Osteocyte (in vitro differentiated cells): ENCODE results near the gene EBPL. TPM values are rescaled to one million over a fixed set of nuclear protein-coding genes. Genes with fewer than 3 reads are reported as not detected.

Experiments used
- DNase-seq: peaks from one replicate; pipeline ENCODE4 v3.0.0; 2021; ENCODE audit warnings: mixed read lengths; ENCODE audit not compliant: unreplicated experiment; ENCODE audit errors: extremely low spot score
- H3K27ac Mint-ChIP-seq: one replicate; pipeline ENCODE4 v1.8.0; 2021; ENCODE audit warnings: mild to moderate bottlenecking, mixed read lengths; ENCODE audit not compliant: unreplicated experiment
- H3K27me3 Mint-ChIP-seq: one replicate; pipeline ENCODE4 v1.8.0; 2021; ENCODE audit warnings: mixed read lengths; ENCODE audit not compliant: unreplicated experiment
- H3K36me3 Mint-ChIP-seq: one replicate; pipeline ENCODE4 v1.8.0; 2021; ENCODE audit warnings: mixed read lengths; ENCODE audit not compliant: unreplicated experiment
- H3K4me1 Mint-ChIP-seq: one replicate; pipeline ENCODE4 v1.8.0; 2021; ENCODE audit warnings: mixed read lengths; ENCODE audit not compliant: unreplicated experiment
- H3K4me3 Mint-ChIP-seq: one replicate; pipeline ENCODE4 v1.8.0; 2021; ENCODE audit warnings: mild to moderate bottlenecking, moderate library complexity, mixed read lengths; ENCODE audit not compliant: unreplicated experiment
- H3K9me3 Mint-ChIP-seq: one replicate; pipeline ENCODE4 v1.8.0; 2021; ENCODE audit warnings: mixed read lengths; ENCODE audit not compliant: unreplicated experiment
- total RNA-seq: library from RNA; stranded (reverse); gene quantifications from 2 replicates; pipeline ENCODE4 v1.2.1, GENCODE V29; 2021
- TF ChIP-seq, protein P1 (sequence below): fragments of 200-600 bp; sonication (generic); IDR thresholded peaks from 2 replicates; pipeline ENCODE4 v1.5.0; 2021; ENCODE audit warnings: antibody characterized with exemption, mild to moderate bottlenecking, moderate library complexity

The EBPL gene
- total RNA-seq, 1 donor from 2014 or later: 33.7 TPM

DNA sequence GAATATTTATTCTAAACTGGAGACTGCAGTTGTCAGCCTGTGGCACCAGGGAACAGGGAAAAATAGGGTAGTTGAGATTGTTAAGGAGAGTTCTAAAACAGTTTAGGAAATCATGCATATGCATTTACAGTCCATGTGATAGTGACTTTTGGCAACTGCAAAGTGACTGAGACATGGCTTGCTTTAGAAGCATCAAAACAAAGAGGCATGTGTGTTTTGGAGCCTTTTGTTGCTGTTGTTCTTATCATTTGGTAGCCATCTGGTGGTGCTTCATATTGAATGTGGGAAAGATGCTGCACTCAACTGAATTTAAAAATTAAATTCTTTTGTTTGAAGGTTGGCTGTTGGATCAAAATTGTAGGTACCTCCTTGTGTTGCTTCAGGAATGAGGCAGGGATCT, 10.2 kb upstream of the EBPL start:
- no peaks in the 10 kb centered on the region for H3K27me3 Mint-ChIP-seq
- DNase-seq: no peak
- no peaks in the 10 kb centered on the region for H3K4me1 Mint-ChIP-seq
- TF ChIP-seq, protein P1, sequence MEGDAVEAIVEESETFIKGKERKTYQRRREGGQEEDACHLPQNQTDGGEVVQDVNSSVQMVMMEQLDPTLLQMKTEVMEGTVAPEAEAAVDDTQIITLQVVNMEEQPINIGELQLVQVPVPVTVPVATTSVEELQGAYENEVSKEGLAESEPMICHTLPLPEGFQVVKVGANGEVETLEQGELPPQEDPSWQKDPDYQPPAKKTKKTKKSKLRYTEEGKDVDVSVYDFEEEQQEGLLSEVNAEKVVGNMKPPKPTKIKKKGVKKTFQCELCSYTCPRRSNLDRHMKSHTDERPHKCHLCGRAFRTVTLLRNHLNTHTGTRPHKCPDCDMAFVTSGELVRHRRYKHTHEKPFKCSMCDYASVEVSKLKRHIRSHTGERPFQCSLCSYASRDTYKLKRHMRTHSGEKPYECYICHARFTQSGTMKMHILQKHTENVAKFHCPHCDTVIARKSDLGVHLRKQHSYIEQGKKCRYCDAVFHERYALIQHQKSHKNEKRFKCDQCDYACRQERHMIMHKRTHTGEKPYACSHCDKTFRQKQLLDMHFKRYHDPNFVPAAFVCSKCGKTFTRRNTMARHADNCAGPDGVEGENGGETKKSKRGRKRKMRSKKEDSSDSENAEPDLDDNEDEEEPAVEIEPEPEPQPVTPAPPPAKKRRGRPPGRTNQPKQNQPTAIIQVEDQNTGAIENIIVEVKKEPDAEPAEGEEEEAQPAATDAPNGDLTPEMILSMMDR: no peak
- no peak overlapping the region for H3K27ac Mint-ChIP-seq
- no peak overlapping the region for H3K4me3 Mint-ChIP-seq
- no peaks in the 10 kb centered on the region for H3K9me3 Mint-ChIP-seq
- peaks cover 45% of the 10 kb centered on the region for H3K36me3 Mint-ChIP-seq

DNA sequence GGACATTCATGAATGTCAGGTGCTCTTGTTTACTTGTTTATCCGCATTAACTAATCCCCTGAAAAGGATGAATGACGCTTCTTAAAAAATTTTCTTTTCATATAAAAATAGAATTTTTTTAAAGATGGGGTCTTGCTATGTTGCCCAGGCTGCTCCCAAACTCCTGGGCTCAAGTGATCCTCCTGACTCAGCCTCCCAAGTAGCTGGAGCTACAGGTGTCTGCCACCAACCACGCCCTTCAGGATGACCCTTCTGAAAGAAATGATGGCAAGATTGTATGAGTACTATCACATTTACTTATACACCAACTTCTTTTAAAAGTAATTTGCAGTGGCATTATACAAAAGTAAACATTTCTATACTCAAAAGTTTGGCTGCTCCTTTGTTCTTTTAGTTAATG, 6.2 kb upstream of the EBPL start:
- Mint-ChIP-seq H3K36me3 (peaks cover 41% of the 10 kb centered on the region), H3K9me3 (no peaks in the 10 kb centered on the region), H3K27ac (no peak overlapping the region), H3K4me3 (no peak overlapping the region), H3K4me1 (no peaks in the 10 kb centered on the region), H3K27me3 (no peaks in the 10 kb centered on the region)
- no peak for DNase-seq
- TF ChIP-seq, protein P1: no peak

DNA sequence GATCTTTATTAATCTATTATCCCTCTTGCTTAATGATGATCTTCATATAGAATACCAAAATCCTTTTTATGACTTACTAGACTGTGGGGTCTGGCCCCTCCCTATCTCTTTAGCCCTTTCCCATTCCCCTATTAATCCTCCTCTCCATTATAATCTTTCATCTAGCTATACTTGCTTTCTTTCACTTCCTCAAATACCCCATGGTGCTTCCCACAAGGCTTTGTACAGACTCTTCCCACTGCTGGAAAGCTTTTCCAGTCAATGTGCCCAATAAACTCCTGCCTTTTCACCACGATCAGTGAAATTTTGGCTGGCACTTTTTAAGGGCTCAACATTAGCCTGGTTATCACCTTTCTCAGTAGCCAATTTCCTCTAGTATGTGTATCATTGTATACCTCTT, 3.2 kb upstream of the EBPL start:
- Mint-ChIP-seq H3K4me3 (no peak overlapping the region), H3K4me1 (peaks cover 15% of the 10 kb centered on the region), H3K27me3 (no peaks in the 10 kb centered on the region), H3K27ac (no peak overlapping the region), H3K36me3 (peaks cover 20% of the 10 kb centered on the region), H3K9me3 (no peaks in the 10 kb centered on the region)
- TF ChIP-seq, protein P1: no peak
- DNase-seq: no peak

DNA sequence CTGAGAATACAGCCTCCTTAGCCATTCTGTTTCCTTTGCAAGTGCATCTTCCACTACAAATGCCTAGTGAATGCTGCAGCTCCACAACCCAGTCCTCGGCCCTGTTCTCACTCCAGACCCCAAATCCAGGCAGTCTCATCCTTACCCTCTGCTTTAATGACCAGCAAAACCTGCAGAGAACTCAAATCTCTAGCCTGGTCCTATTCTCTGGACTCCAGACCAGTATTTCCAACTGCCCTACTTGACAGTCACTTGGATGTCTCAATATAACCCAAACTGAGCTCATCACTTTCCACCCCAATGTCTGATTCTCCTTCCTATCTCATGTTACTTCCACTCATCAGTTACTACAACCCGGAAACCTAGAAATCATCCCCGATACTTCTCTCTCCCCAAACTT, 2.6 kb upstream of the EBPL start:
- Mint-ChIP-seq H3K36me3 (peaks cover 17% of the 10 kb centered on the region), H3K4me3 (no peak overlapping the region), H3K27ac (no peak overlapping the region), H3K9me3 (no peaks in the 10 kb centered on the region), H3K4me1 (peaks cover 15% of the 10 kb centered on the region), H3K27me3 (no peaks in the 10 kb centered on the region)
- TF ChIP-seq, protein P1: no peak
- DNase-seq: no peak

DNA sequence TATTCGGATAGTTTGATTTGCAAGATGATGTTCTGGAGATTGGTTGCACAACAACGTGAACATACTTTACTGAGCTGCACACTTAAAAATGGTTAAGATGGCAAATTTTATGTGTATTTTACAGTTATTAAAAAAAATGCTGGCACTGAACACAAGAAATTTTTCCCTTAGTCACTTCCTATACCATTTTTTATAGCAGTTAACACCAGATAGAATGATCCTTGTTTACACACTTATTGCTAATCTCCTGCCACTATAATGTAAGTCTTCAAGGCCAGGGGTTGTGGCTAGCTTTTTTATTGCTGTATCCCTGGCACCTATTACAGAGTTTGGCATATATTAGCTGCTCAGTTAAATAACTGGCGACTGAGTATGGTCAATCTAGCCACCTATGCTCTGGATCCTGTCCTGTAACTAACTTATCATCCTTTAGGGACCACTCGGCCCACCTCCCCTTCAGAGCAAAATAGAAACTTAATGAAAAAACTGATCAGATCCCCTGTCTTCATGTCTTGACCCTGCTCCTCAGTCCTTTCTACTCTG, 2.0 kb upstream of the EBPL start:
- H3K27ac Mint-ChIP-seq: no peak overlapping the region
- H3K4me3 Mint-ChIP-seq: no peak overlapping the region
- no peak for DNase-seq
- TF ChIP-seq, protein P1: no peak
- H3K27me3 Mint-ChIP-seq: no peaks in the 10 kb centered on the region
- peaks cover 12% of the 10 kb centered on the region for H3K36me3 Mint-ChIP-seq
- H3K4me1 Mint-ChIP-seq: peaks cover 15% of the 10 kb centered on the region
- H3K9me3 Mint-ChIP-seq: no peaks in the 10 kb centered on the region
